Activated naive CD8-positive, alpha-beta T cell treated with anti-CD3 and anti-CD28 coated beads, Interleukin-2, amount 10 ng/mL, durations not matched to agents 7 days and 5 days (primary cell): ENCODE measurements around the gene HSD17B14. TPM values are rescaled to one million over a fixed set of nuclear protein-coding genes. Genes with fewer than 3 reads are reported as not detected.
"Not testable (repeated sequence)": the region's sequence is repeated elsewhere in the genome, so short reads cannot be mapped to it uniquely, and the experiment has no call there.

Experiments
- ATAC-seq: fragments of 150-1000 bp; cut with Tn5 transposase; one replicate; pipeline ENCODE4 v1.10.0; 2021; ENCODE audit warnings: low read depth, moderate library complexity
- POLR2A ChIA-PET: fragments of 350-600 bp; sonication (Branson Sonifier 250); formaldehyde crosslinking; loops from one replicate; lab custom pipeline; 2021; ENCODE audit warnings: antibody characterized with exemption; lab: Charles Lee
- DNase-seq: peaks from one replicate; pipeline ENCODE4 v3.0.0; 2021
- H3K27ac Mint-ChIP-seq: one replicate; pipeline ENCODE4 v1.8.0; 2022; ENCODE audit warnings: mild to moderate bottlenecking, mixed read lengths
- H3K27me3 Mint-ChIP-seq: one replicate; pipeline ENCODE4 v1.8.0; 2022; ENCODE audit warnings: mild to moderate bottlenecking, moderate library complexity, mixed read lengths
- H3K36me3 Mint-ChIP-seq: one replicate; pipeline ENCODE4 v1.8.0; 2021; ENCODE audit warnings: mild to moderate bottlenecking, mixed read lengths
- H3K4me1 Mint-ChIP-seq: one replicate; pipeline ENCODE4 v1.8.0; 2021; ENCODE audit warnings: mixed read lengths
- H3K4me3 Mint-ChIP-seq: one replicate; pipeline ENCODE4 v1.8.0; 2022; ENCODE audit warnings: mild to moderate bottlenecking, moderate library complexity, mixed read lengths
- H3K9me3 Mint-ChIP-seq: one replicate; pipeline ENCODE4 v1.8.0; 2021; ENCODE audit warnings: mixed read lengths
- total RNA-seq, 2 experiments: library from RNA; stranded (reverse); gene quantifications; one replicate each; pipeline ENCODE4 v1.2.3, GENCODE V29; 2021

Gene HSD17B14
- total RNA-seq, 2 experiments from 2014 or later, result 2.6 to 3.3 TPM

DNA sequence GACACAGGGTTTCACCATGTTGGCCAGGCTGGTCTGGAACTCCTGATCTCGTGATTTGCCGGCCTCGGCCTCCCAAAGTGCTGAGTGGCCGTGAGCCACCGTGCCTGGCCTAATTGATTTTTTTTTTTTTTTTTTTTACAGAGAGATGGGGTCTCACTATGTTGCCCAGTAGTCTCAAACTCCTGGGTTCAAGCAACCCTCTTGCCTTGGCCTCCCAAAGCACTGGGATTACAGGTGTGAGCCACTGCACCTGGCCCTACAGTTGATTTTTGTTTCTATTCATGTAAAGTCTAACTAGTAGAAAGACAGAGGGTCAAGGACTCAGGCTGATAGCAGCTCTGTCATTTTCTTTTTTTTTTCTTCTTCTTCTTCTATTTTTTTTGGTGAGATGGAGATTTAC is 59.2 kb downstream of the HSD17B14 start:
- H3K27me3 Mint-ChIP-seq, result peaks cover 3% of the 10 kb centered on the region
- H3K27ac Mint-ChIP-seq, result no peak overlapping the region
- POLR2A ChIA-PET, result no interaction called here
- H3K4me1 Mint-ChIP-seq, result no peaks in the 10 kb centered on the region
- no peaks in the 10 kb centered on the region for H3K9me3 Mint-ChIP-seq
- no peaks in the 10 kb centered on the region for H3K36me3 Mint-ChIP-seq
- ATAC-seq (no peak), DNase-seq (no peak)
- H3K4me3 Mint-ChIP-seq, result no peak overlapping the region

DNA sequence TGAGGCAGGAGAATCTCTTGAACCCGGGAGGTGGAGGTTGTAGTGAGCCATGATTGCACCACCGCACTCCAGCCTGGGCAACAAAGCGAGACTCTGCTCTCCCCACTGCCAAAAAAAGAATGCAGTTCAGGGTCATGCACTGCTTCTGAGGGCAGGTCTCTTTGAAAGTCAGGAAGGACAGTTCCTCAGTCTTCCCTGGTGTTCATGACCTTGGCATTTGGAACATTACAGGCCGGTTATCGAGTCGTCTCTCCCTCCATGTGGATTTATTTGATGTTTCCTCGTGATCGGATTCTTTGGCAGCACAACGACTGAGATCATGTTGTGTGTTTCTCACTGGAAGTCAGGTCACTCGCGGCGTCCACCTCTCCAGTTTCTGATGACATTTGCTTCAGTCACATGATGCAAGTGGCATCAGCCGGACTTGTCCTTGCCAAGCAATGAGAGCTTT is 63.8 kb downstream of the HSD17B14 start:
- no peak for ATAC-seq
- no peak overlapping the region for H3K4me3 Mint-ChIP-seq
- POLR2A ChIA-PET, result no interaction called here
- DNase-seq, result no peak
- no peaks in the 10 kb centered on the region for H3K9me3 Mint-ChIP-seq
- peaks cover 14% of the 10 kb centered on the region for H3K27me3 Mint-ChIP-seq
- H3K4me1 Mint-ChIP-seq, result no peaks in the 10 kb centered on the region
- no peak overlapping the region for H3K27ac Mint-ChIP-seq
- H3K36me3 Mint-ChIP-seq, result no peaks in the 10 kb centered on the region

DNA sequence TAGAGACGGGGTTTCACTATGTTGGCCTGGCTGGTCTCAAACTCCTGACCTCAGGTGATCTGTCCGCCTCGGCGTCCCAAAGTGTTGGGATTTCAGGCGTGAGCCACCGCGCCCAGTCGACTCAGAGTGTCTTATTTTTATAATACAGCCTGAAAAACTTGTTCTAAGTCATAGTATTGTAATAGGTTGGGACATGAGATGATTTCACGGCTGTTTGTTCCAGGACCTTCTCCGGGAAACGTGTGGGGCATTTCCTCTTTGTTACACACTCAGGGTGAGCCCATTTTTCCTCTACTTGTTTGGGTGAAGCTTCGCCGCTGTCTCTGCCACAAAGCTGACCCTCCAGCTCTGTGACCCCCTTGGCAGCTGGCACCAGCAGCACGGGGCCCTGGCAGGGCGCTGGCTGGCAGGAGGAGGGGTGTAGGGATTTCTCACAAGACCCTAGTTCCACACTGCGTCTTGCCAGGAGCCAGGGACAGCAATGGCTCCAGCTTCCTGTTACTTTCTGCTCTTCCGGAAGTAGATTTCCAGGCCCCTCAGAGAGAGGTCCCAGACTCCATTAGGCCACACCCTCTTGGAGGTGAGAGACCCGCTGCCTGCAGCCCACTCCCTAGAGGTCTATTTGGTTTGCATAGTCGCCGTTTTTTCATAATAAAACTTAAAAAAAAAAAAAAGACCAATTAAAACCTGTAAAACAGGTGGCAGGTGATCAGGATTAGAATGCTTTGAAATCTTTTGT is 65.4 kb downstream of the HSD17B14 start:
- POLR2A ChIA-PET, result no interaction called here
- Mint-ChIP-seq H3K9me3 (no peaks in the 10 kb centered on the region), H3K27me3 (peaks cover 15% of the 10 kb centered on the region), H3K27ac (no peak overlapping the region), H3K4me3 (no peak overlapping the region), H3K36me3 (no peaks in the 10 kb centered on the region), H3K4me1 (no peaks in the 10 kb centered on the region)
- no peak for DNase-seq
- ATAC-seq, result no peak

DNA sequence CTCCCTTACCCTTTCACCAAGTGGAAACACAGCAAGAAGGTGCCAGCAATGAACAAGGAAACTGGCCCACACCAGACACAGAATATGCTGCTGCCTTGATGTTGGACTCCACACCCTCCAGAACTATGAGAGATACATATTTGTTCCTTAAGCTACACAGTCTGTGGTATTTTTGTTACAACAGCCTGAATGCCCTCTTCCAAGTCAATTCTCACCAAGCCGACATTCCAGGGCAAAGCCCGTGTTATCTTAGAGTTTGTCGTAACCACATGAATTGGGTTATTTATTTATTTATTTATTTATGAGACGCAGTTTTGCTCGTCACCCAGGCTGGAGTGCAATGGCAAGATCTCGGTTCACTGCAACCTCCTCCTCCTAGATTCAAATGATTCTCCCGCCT is 66.0 kb downstream of the HSD17B14 start:
- Mint-ChIP-seq H3K4me3 (no peak overlapping the region), H3K4me1 (no peaks in the 10 kb centered on the region), H3K27me3 (peaks cover 19% of the 10 kb centered on the region), H3K9me3 (no peaks in the 10 kb centered on the region), H3K27ac (no peak overlapping the region), H3K36me3 (no peaks in the 10 kb centered on the region)
- no peak for ATAC-seq
- POLR2A ChIA-PET, result no interaction called here
- no peak for DNase-seq

DNA sequence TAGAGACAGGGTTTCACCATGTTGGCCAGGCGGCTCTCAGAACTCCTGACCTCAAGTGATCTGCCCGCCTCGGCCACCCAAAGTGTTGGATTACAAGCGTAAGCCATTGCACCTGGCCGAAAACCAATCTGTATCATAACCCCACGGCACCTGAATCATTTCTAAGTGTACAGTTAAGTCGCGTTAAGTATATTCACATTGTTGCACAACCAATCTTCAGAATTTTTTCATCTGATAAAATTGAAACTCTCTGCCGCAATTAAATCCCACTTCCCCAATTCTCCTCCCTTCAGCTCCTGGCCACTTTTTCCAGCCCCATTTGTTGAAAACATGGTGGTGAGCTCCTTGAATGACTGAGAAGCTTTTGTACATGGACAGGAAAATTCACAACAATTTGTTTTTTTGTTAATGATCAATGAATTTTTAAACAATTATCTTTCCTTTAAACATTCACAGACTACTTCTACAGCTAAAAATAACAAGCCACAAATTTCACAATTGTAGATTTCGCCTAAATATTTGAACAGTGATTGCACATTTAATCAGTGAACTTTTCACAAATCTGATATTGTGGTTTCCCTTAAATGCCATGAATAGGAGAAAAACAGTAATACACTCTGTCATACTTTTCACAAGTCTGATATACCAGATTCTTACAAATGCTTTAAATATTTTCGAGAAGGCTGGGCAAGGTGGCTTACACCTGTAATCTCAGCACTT is 67.1 kb downstream of the HSD17B14 start:
- DNase-seq (no peak), ATAC-seq (no peak)
- H3K36me3 Mint-ChIP-seq, result no peaks in the 10 kb centered on the region
- H3K9me3 Mint-ChIP-seq, result no peaks in the 10 kb centered on the region
- no peak overlapping the region for H3K27ac Mint-ChIP-seq
- H3K4me3 Mint-ChIP-seq, result no peak overlapping the region
- H3K27me3 Mint-ChIP-seq, result peaks cover 19% of the 10 kb centered on the region
- POLR2A ChIA-PET, result no interaction called here
- H3K4me1 Mint-ChIP-seq, result no peaks in the 10 kb centered on the region

DNA sequence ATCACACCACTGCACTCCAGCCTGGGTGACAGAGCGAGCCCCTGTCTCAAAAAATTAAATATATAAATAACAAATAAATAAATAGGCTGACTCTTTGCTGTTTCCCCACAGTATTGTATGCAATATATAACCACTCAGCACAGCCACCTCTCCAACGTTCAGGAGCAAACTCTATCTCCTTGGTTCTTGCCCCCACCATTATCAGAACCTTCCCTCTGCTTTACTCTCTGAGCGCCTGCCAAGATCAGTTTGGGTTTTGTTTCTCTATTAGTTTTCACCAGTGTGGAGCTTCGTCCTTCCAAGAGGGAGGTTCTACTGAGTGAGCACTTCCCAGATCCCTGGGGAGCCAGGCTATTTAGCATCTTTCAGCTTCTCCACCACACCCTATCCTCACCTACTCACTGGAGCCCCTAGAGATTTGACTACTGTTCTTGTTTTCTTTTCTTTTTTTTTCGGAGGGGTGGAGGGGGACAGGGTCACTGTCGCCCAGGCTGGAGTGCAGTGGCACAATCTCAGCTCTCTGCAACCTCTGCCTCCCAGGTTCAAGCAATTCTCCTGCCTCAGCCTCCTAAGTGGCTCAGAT is 68.0 kb downstream of the HSD17B14 start:
- H3K4me1 Mint-ChIP-seq, H3K9me3 Mint-ChIP-seq, H3K36me3 Mint-ChIP-seq, H3K4me3 Mint-ChIP-seq, POLR2A ChIA-PET, H3K27ac Mint-ChIP-seq, DNase-seq, ATAC-seq: not testable (repeated sequence)
- peaks cover 19% of the 10 kb centered on the region for H3K27me3 Mint-ChIP-seq

DNA sequence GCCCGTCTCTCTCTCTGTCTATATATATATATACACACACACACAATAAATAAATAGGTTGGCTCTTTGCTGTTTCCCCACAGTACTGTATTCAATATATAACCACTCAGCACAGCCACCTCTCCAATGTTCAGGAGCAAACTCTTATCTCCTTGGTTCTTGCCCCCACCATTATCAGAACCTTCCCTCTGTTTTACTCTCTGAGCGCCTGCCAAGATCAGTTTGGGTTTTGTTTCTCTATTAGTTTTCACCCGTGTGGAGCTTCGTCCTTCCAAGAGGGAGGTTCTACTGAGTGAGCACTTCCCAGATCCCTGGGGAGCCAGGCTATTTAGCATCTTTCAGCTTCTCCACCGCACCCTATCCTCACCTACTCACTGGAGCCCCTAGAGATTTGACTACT is 70.5 kb downstream of the HSD17B14 start:
- DNase-seq, H3K4me3 Mint-ChIP-seq, H3K36me3 Mint-ChIP-seq, POLR2A ChIA-PET, H3K9me3 Mint-ChIP-seq, H3K4me1 Mint-ChIP-seq, H3K27ac Mint-ChIP-seq, ATAC-seq: not testable (repeated sequence)
- peaks cover 24% of the 10 kb centered on the region for H3K27me3 Mint-ChIP-seq

Other genes with a start within 250 kb of the HSD17B14 start
- gene SPACA4, start 229.7 kb downstream of the HSD17B14 start, total RNA-seq, result not detected
- gene FAM83E, start 221.4 kb downstream of the HSD17B14 start, total RNA-seq, result 1 to 10 TPM; 2.7 to 3.6 TPM
- gene RPL18, start 217.3 kb downstream of the HSD17B14 start, total RNA-seq, result 1,000 to 10,000 TPM; 1,565 to 1,587 TPM
- 10 to 100 TPM; 31.4 to 31.8 TPM for gene SPHK2, start 217.0 kb downstream of the HSD17B14 start, total RNA-seq
- gene DBP, start 199.1 kb downstream of the HSD17B14 start, total RNA-seq, result 10 to 100 TPM; 34.0 to 34.8 TPM
- gene CA11, start 190.3 kb downstream of the HSD17B14 start, total RNA-seq, result 10 to 100 TPM in 1 of 2 experiments, 1 to 10 TPM in 1; 9.7 to 10.4 TPM
- 1 to 10 TPM; 1.8 to 2.3 TPM for gene NTN5, start 163.5 kb downstream of the HSD17B14 start, total RNA-seq
- gene FUT2, start 140.5 kb downstream of the HSD17B14 start, total RNA-seq, result not detected
- 1 to 10 TPM; 1.5 to 2.1 TPM for gene MAMSTR, start 116.8 kb downstream of the HSD17B14 start, total RNA-seq
- not detected for gene RASIP1, start 95.9 kb downstream of the HSD17B14 start, total RNA-seq
- not detected for gene IZUMO1, start 89.6 kb downstream of the HSD17B14 start, total RNA-seq
- under 1 TPM; 0.14 to 0.22 TPM for gene FUT1, start 83.8 kb downstream of the HSD17B14 start, total RNA-seq
- gene FGF21, start 81.0 kb downstream of the HSD17B14 start, total RNA-seq, result not detected
- gene BCAT2, start 25.5 kb downstream of the HSD17B14 start, total RNA-seq, result 10 to 100 TPM; 40.6 to 43.9 TPM
- gene PLEKHA4, start 32.1 kb upstream of the HSD17B14 start, total RNA-seq, result 1 to 10 TPM; 4.0 to 7.0 TPM
- 10 to 100 TPM; 82.8 to 83.9 TPM for gene PPP1R15A, start 35.9 kb upstream of the HSD17B14 start, total RNA-seq
- gene TULP2, start 62.3 kb upstream of the HSD17B14 start, total RNA-seq, result under 1 TPM in 1 of 2 experiments, not detected in 1; 0.17 TPM
- 100 to 1,000 TPM; 203 to 214 TPM for gene NUCB1, start 63.8 kb upstream of the HSD17B14 start, total RNA-seq
- gene DHDH, start 97.2 kb upstream of the HSD17B14 start, total RNA-seq, result 1 to 10 TPM; 1.7 to 2.6 TPM
- 100 to 1,000 TPM; 285 to 296 TPM for gene BAX, start 118.4 kb upstream of the HSD17B14 start, total RNA-seq
- 1,000 to 10,000 TPM; 1,232 to 1,343 TPM for gene FTL, start 128.8 kb upstream of the HSD17B14 start, total RNA-seq
- 10 to 100 TPM; 58.0 to 63.1 TPM for gene GYS1, start 156.8 kb upstream of the HSD17B14 start, total RNA-seq
- gene RUVBL2, start 157.4 kb upstream of the HSD17B14 start, total RNA-seq, result 10 to 100 TPM; 71.3 to 76.1 TPM
- not detected for gene LHB, start 180.6 kb upstream of the HSD17B14 start, total RNA-seq
- gene CGB3, start 187.8 kb upstream of the HSD17B14 start, total RNA-seq, result not detected
- gene CGB2, start 195.4 kb upstream of the HSD17B14 start, total RNA-seq, result not detected
- not detected for gene CGB1, start 200.4 kb upstream of the HSD17B14 start, total RNA-seq
- gene CGB5, start 207.4 kb upstream of the HSD17B14 start, total RNA-seq, result not detected
- not detected for gene CGB8, start 212.6 kb upstream of the HSD17B14 start, total RNA-seq
- gene CGB7, start 221.3 kb upstream of the HSD17B14 start, total RNA-seq, result not detected
- gene NTF4, start 228.3 kb upstream of the HSD17B14 start, total RNA-seq, result not detected
- gene KCNA7, start 236.2 kb upstream of the HSD17B14 start, total RNA-seq, result not detected
- gene SNRNP70, start 249.0 kb upstream of the HSD17B14 start, total RNA-seq, result 100 to 1,000 TPM; 321 to 328 TPM